Testis (tissue), 2 donors: Measurements from ENCODE around the gene SMIM38.

Experiments used
- POLR2A ChIP-seq: fragments of 450-650 bp; IDR thresholded peaks from one replicate; pipeline ENCODE4 v1.6.1; 2017; ENCODE audit warnings: antibody characterized with exemption, mild to moderate bottlenecking, moderate library complexity
- TF ChIP-seq, protein P1 (sequence below), 3 experiments: fragments of 450-650 bp in 2 of 3; fragments of 200-600 bp in 1 of 3; sonication (generic) in 1 of 3; IDR thresholded peaks; one replicate each; pipeline ENCODE4 v1.5.1; 2016 to 2019; ENCODE audit warnings: antibody characterized with exemption in 3 of 3, mild to moderate bottlenecking in 2 of 3, moderate library complexity in 1 of 3

DNA sequence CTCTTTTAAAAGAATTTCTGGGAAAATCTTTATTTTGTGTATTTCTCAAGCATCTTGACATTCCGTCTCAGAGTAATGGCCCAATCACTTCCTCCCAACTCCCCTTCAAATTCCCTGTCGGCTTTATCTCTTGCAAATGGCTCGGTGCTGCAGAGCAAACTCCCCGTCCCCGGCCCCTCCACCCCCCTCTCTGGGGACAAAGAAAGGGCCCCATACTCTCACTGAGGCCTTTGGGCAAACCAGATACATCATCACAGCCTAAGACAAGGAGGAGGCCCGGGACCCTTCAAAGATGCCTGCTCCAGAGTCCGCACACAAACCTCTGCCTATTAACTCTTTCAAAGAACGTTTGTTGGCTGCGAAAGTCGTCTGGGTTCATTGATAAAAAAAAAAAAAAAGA is 3.9 kb upstream of the SMIM38 start:
- TF ChIP-seq, protein P1, sequence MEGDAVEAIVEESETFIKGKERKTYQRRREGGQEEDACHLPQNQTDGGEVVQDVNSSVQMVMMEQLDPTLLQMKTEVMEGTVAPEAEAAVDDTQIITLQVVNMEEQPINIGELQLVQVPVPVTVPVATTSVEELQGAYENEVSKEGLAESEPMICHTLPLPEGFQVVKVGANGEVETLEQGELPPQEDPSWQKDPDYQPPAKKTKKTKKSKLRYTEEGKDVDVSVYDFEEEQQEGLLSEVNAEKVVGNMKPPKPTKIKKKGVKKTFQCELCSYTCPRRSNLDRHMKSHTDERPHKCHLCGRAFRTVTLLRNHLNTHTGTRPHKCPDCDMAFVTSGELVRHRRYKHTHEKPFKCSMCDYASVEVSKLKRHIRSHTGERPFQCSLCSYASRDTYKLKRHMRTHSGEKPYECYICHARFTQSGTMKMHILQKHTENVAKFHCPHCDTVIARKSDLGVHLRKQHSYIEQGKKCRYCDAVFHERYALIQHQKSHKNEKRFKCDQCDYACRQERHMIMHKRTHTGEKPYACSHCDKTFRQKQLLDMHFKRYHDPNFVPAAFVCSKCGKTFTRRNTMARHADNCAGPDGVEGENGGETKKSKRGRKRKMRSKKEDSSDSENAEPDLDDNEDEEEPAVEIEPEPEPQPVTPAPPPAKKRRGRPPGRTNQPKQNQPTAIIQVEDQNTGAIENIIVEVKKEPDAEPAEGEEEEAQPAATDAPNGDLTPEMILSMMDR (IDR thresholded peaks at IDR 0.05) = no peak
- TF ChIP-seq POLR2A = no peak
